Activated CD8-positive, alpha-beta memory T cell treated with anti-CD3 and anti-CD28 coated beads for 24 hours (primary cell): ENCODE measurements around the gene ABCA7.

Source experiments
- DNase-seq: peaks from one replicate; pipeline ENCODE4 v3.0.0-alpha.2; 2020

Gene ABCA7, protein sequence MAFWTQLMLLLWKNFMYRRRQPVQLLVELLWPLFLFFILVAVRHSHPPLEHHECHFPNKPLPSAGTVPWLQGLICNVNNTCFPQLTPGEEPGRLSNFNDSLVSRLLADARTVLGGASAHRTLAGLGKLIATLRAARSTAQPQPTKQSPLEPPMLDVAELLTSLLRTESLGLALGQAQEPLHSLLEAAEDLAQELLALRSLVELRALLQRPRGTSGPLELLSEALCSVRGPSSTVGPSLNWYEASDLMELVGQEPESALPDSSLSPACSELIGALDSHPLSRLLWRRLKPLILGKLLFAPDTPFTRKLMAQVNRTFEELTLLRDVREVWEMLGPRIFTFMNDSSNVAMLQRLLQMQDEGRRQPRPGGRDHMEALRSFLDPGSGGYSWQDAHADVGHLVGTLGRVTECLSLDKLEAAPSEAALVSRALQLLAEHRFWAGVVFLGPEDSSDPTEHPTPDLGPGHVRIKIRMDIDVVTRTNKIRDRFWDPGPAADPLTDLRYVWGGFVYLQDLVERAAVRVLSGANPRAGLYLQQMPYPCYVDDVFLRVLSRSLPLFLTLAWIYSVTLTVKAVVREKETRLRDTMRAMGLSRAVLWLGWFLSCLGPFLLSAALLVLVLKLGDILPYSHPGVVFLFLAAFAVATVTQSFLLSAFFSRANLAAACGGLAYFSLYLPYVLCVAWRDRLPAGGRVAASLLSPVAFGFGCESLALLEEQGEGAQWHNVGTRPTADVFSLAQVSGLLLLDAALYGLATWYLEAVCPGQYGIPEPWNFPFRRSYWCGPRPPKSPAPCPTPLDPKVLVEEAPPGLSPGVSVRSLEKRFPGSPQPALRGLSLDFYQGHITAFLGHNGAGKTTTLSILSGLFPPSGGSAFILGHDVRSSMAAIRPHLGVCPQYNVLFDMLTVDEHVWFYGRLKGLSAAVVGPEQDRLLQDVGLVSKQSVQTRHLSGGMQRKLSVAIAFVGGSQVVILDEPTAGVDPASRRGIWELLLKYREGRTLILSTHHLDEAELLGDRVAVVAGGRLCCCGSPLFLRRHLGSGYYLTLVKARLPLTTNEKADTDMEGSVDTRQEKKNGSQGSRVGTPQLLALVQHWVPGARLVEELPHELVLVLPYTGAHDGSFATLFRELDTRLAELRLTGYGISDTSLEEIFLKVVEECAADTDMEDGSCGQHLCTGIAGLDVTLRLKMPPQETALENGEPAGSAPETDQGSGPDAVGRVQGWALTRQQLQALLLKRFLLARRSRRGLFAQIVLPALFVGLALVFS (N-terminal part only)

DNA sequence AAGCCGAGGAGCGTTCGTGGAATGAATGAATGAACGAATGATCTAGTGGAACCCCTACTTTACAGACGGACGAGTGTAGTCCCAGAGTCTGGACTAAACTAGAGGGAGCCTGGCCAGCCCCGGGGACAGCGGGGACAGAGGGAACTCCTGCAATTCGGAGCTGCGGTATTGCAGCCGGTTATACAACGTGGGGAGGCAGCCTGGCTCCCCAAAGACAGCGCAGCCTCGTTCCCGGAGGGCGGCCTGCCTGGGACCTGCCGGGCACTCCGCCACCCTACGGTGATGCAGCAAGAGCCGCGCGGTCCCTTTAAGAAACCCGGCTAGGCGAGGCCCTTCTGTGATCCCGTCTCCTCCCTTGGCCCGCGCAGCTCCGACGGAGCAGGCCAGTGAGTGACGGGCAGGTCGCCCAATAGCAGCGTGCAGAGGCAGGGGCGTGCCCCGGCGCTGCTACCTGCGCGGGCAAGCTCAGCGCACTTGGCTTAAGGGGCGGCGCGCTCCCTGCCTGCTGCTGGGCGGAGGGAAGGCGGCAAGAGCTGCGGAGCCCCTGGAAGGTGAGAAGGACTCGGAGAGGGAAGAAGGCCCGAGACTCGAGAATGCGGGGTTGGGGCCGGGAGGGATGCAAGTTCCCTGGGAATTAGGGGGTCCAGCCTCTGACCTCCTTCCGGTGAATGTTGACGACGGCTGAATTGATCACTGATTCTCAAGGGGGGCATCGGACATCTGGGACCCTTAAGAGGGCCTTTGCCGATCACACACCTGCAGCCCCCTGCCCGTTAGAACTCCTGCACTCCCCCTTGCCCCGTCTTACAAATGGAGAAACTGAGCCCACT is at the start of gene ABCA7:
TSS of gene ABCA7 (plus strand) at position 462 of the 830 bp plus-strand sequence. CDS start 1,255 bp downstream, outside the sequence.
- peak; percentile 100 for DNase-seq

- no peak for DNase-seq
Observed at GRCh38 chr19:990119-990571, 49.8 kb upstream of the ABCA7 start.

- DNase-seq = no peak
Observed at GRCh38 chr19:990746-991145, 49.2 kb upstream of the ABCA7 start.

DNA sequence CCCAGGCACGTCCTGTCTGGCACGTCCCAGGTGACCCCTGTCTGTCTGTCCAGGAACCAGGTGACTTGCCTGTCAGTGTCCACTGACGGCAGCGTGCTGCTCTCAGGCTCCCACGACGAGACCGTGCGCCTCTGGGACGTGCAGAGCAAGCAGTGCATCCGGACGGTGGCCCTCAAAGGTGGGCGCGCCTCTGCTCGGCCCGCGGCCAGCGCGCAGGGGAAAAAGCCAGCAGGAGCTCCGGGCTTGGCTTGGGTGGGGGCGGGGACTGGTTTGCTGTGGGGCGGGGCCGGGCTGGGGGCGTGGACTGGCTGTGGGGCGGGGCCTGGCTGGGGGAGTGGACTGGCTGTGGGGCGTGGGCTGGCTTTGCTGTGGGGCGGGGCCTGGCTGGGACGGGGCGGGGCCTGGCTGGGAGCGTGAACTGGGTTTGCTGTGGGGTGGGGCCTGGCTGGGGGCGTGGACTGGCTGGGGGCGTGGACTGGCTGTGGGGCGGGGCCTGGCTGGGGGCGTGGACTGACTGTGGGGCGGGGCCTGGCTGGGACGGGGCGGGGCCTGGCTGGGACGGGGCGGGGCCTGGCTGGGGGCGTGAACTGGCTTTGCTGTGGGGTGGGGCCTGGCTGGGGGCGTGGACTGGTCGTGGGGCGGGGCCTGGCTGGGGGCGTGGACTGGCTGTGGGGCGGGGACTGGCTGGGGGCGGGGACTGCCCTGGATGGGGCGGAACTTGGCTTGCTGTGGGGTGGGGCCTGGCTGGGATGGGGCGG is 48.6 kb upstream of the ABCA7 start:
- DNase-seq = peak; percentile 78

DNA sequence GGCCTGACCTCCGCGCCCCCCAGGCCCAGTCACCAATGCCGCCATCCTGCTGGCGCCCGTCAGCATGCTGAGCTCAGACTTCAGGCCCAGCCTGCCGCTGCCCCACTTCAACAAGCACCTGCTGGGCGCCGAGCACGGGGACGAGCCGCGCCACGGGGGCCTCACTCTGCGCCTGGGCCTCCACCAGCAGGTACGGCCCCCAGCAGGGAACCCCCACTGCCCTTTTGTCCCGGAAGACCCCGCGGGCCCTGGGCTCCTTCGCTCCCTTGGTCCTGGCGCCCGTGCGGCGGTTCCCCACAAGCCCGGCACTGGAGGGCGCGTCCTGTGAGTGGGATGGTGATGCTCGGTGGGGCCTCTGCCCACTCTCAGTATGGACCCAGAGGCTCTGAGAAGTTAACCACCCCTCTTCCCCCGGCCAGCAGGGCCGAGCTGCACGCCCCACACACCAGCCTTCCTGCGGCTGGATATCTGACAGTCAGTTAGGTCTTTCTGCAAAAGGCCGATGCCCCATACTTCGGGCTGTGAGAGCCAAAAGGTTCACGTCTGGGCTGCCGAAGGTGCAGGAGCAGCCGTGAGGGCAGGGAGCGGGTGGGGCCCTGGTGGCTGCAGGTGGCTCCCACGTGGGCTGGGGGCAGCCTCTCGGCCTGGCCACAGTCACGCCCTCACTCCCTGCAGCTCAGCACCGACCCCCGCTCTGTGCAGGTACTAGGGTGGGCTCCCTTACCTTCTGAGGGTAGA is 47.8 kb upstream of the ABCA7 start:
- DNase-seq = no peak

DNA sequence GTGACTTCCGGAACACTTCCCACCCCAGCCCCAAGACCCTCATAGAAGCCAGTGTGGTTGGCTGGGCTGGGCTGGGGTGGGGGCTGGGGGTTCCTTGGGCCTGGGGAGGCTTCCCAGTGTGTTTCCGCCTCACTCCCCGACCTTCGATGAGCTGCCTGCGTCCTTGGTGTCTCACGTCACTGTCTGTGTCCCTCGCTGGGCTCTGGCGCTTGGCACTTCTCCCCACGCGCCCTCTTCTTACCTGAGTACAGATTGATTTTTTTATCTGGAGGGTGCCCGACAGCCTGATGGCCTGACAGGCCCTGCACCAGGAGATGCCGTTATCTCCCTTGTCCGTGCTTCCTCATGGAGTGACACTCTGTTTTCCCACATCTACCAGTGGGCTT is 47.2 kb upstream of the ABCA7 start:
- no peak for DNase-seq

DNA sequence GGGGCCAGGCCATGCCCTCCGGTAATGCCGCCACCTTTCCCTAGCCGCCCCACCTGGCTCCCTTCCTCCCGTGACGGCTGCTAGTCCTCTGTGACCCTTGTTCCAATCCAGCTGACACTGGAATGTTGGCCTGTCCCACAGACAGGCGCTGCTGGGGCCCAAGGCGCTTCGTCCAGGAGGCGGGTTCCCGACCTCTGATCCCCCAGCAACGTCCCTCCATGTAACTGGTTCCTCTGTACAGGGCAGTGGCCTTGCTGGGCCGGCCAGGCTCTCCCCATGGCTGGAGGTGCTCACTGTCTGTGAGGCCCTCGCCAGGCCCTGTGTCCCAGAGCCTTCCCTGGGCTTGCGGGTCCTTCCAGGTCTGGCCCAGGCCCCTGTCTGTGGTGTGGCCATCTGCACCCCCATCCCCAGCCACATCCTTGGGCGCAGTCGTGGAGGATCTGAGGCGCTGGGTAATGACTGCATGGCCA is 46.5 kb upstream of the ABCA7 start:
- DNase-seq = no peak

DNA sequence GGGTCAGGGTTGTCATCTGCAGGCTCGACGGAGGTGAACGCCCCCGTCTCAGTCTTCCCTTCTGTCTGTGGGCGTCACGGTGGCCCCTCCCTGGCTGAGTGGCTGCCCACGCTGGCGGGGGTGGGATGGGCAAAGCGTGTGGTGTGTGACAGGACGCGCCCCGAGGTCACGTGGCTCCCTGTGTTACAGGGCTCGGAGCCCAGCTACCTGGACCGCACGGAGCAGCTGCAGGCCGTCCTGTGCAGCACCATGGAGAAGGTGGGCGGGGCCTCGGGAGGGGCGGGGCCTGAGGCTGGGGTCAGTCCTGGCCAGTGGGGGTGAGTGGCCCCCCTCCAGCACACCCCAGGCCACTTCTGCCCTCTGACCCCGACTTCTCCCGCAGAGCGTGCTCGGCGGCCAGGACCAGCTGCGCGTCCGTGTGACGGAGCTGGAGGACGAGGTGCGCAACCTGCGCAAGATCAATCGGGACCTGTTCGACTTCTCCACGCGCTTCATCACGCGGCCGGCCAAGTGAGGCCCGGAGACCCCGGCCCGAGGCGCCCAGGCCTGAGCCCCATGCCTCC is 46.0 kb upstream of the ABCA7 start:
- DNase-seq = no peak

- DNase-seq = no peak
Observed at GRCh38 chr19:994516-994915, 45.4 kb upstream of the ABCA7 start.

DNA sequence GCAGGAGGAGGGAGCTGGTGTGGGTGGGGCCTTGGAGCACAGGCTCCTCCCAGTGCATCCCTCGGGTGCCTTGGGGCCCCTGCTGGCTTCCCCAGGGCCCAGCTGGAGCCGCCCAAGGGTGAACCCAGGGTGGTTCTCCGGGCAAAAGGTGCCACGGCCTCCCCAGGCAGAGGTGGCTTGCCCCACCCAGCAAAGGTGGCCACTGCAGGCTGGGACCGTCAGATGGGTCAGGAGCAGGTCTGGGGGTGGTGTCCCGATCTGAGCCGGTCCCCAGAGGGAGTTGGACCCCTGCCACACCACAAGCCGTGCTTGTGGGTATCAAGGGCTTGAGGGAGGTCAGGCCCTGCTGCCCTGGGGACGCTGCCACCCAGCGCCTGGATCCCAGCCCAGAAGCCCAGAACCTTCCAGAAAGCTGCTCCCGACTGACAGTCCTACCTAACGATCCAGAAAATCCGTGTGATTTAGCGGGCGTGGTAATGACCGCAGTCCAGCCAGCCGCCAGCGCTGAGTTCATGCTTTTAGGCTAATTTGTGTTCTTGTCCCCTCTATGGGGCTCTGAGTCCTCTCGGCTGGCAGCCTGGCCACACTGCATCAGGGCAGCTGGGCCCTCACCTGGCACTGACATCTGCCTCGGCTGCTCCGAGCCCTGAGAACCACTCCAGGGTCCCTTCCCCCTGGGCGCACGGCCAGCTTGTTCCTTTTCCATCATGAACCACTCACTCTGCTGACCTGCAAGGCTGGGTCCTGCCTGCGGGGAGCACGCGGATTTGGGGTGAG is 44.7 kb upstream of the ABCA7 start:
- no peak for DNase-seq

DNA sequence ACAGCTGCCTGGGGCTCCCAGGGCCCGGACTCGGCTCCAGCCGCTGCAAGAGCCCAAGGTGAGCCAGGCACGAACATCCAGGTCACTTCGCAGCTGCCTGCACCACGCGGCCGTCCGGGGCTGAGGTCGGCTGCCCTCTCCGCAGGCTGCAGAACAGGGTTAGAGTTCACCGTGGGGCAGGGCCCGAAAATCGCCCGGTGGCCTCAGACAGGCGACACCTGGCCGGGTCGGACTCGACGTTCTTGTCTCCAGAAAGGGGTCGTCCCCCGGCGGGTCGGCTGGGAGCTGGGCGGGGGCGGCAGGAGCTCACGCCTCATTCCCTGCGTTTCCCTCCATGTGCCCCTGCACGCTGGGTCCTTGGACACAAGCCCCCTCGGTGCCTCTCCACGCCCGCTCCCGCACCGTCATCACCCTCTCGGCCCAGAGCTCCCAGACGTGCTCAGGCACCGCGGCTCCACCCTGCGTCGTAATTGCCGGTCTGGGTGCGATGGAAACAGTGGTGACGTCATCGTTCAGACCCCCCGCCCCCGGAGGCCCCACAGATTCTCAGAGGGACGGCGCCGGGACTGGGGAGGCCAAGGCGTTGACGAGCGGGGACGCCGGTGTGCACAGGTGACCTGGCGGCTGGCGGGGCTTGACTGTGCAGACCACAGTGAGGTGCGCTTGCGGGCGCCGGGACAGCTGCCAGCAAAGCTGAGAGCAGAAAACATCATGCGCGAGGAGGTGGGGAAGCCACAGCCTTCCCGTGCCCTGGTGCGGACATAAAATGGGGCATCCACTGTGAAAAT is 43.7 kb upstream of the ABCA7 start:
- peak; percentile 88 for DNase-seq

DNA sequence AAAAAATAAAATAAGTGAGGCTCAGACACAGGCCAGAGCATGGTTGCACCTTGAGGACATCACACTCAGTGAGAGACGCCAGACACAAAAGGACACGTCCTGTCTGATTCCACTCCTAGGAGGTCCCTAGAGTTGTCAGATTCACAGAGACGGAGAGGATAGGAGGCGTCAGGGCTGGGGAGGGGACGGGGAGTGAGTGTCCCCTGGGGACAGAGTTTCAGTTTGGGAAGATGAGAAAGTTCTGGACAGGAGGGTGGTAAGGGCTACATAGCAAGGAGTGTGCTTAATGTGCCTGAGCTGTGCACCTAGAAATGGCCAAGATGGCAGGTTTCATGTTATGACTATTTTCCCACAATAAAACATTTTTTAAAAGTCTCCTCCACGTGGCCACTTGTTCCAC is 41.8 kb upstream of the ABCA7 start:
- DNase-seq = no peak

GRCh38 chr19:999379-999719 is 40.6 kb upstream of the ABCA7 start:
- DNase-seq = no peak

DNA sequence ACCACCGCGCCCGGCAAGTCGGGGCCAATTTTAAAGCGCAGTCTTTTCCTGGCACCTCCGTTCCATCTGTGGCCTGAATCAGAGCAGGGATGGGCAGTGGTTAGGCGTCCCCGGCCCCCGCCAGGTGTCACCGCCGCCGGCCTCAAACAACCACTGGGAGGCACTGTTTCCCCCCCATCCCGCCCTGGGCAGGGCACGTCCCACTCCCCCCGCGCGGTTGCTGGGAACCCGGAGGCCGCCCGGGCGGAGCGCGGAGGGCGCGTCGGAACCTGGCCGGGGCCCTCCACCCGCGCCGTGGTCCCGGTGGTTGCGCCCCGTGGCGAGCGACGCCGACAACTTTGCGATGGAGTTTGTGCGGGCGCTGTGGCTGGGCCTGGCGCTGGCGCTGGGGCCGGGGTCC is 39.8 kb upstream of the ABCA7 start, which contains the start of gene GRIN3B:
TSS of gene GRIN3B (plus strand) at position 325 of the 400 bp plus-strand sequence. CDS start at position 344, 19 bp downstream.
- peak; percentile 84 for DNase-seq

- no peak for DNase-seq
Observed at GRCh38 chr19:1000591-1001537, 39.0 kb upstream of the ABCA7 start.

DNA sequence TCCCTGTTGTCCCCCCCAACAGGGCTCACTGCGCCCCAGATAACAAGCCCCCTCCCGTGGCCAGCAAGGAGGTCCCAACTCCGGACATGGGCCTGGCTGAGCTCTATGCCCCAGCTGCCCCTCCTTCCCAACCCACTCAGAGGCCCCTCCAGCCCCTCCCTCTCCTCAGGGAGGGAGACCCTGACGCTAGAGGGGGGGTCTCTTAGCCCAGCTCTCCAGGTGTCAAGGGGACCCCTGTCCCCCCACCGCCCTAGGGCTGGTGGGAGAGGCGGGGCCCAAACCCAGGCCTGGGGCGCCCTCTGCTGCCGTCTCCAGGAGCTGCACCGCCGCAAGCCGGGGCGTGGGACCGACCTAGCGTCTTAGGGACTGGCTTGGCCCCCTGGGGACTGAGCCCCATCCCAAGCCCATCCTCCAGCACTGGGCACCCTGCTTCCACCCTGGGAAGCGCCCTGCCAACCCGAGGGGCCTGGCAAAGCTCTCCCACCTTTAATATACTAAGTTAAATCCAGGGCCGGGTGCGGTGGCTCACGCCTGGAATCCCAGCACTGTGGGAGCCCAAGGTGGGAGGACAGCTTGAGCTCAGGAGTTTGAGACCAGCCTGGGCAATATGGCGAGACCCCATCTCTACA is 38.3 kb upstream of the ABCA7 start:
- peak; percentile 91 for DNase-seq

- DNase-seq = no peak
Observed at GRCh38 chr19:1002600-1002999, 37.3 kb upstream of the ABCA7 start.
